ENCODE data around the gene SESN1. TPM values are rescaled to one million over a fixed set of nuclear protein-coding genes. Genes with fewer than 3 reads are reported as not detected.

SESN1 gene
- total RNA-seq, 1 donor from 2014 or later = 29.6 TPM

DNA sequence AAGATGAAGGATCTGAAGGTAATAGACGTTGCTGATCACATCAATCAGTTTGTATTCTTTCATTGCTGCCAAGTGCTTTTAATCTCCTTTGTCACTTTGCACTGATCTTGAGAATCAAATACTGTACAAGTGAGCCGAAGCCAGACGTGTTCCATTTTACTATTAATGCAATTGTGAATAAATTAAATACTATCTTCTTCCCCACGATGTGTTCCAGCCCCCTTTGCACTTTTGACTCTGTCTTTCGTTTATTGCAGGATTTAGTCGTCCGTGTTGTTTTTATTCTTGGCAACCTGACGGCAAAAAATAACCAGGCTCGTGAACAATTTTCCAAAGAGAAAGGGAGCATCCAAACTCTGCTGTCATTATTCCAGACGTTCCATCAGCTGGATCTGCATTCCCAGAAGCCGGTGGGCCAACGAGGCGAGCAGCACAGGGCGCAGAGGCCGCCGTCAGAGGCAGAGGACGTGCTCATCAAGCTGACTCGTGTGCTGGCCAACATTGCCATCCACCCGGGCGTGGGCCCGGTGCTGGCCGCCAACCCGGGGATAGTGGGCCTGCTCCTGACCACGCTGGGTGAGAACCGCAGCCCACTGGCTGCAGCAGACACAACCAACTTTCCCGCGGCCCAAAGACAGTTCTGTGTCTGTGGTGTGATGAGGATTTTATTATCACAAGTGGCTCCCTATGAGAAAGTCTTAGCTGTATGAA lies 141.7 kb downstream of the SESN1 start:
- intact Hi-C loops (cut with DNase I) = no loop called here
- no peak for DNase-seq (ENCODE audit: low spot score)

DNA sequence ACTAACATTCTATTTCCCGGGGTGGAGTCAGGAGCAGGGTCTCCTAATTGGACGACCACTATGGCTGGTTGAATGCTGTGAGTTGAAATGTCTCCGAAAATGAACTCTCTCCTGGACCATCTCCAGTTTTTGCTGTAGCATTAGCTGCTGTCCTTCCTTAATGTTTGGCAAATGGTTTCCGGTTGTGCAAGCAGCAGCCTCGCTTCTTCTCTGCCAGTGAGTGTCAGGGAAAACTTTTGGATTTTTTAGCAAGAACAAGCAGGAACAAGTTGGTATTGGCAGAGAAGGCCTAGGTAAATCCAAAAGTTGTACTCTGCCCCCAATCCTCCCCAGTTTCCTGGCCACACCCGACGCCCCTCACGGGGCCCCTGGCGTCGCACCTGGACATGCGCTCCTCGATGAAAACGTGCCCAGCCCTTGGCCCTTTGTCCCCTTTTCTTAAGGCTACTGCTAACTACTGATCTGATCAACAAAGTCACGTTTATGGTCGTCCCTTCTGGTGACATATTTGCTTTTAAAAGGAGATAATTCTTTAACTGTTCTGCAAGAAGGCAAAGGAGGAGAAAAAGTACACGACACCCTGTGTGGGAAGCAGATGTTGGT lies 143.2 kb downstream of the SESN1 start:
- intact Hi-C loops (cut with DNase I) = no loop called here
- DNase-seq (ENCODE audit: low spot score) = no peak

- intact Hi-C loops (cut with DNase I) = loop anchor here (5.0 to 10.0 kb wide), 5 partner anchors 51 to 437 kb away; partner anchors contain the start of genes ARMC2 and CD164
- no peak for DNase-seq (ENCODE audit: low spot score)
These were observed 146.4 kb downstream of the SESN1 start for GRCh38 chr6:108948181-108948661.

DNA sequence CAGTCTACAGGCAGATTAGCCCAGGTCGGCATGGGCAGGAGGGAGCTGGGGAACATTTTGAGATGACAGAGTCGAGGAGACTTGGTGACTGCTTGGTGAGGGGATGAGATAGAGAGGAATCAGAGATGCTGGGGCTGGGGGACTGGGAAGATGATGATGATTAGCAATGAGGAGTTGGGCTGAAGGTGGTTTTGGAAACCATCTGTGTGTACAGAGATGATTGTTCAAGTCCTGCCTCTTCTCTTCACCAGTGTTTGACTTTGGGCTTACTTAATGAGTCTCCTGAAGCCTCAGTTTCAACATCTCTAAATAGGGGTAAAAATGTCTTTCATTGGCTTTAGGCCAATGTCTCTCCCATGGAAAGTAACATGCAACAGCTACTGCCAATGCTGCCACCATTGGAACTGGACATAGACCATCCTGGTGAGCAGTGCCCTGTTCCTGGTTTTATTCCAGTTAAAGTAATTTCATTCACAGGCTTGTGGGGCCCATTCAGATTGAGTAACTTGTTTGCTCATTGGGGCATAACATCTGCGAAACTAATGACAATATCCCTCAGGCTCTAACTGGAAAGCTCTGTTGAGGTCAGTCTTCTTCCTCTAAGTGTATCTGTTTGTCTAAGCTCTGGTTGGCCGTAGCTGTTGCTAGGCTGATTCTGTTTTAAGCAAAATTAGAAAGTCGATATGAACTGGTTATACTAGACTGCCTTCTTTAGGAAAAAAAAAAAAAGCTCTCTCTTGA lies 147.4 kb downstream of the SESN1 start:
- intact Hi-C loops (cut with DNase I) = loop anchor here (2.0 to 10.0 kb wide), 8 partner anchors 20 to 438 kb away; partner anchors contain the start of genes ARMC2 and CD164
- DNase-seq (ENCODE audit: low spot score) = no peak

- no peak for DNase-seq (ENCODE audit: low spot score)
- intact Hi-C loops (cut with DNase I) = loop anchor here (2.0 to 10.0 kb wide), 8 partner anchors 20 to 438 kb away; partner anchors contain the start of genes ARMC2 and CD164
These were observed 148.0 kb downstream of the SESN1 start for GRCh38 chr6:108946695-108947094.

GRCh38 chr6:108945681-108946159 lies 148.9 kb downstream of the SESN1 start:
- DNase-seq (ENCODE audit: low spot score) = peak; percentile 94
- intact Hi-C loops (cut with DNase I) = loop anchor here (2.0 to 10.0 kb wide), 8 partner anchors 21 to 439 kb away; partner anchors contain the start of genes ARMC2 and CD164

DNA sequence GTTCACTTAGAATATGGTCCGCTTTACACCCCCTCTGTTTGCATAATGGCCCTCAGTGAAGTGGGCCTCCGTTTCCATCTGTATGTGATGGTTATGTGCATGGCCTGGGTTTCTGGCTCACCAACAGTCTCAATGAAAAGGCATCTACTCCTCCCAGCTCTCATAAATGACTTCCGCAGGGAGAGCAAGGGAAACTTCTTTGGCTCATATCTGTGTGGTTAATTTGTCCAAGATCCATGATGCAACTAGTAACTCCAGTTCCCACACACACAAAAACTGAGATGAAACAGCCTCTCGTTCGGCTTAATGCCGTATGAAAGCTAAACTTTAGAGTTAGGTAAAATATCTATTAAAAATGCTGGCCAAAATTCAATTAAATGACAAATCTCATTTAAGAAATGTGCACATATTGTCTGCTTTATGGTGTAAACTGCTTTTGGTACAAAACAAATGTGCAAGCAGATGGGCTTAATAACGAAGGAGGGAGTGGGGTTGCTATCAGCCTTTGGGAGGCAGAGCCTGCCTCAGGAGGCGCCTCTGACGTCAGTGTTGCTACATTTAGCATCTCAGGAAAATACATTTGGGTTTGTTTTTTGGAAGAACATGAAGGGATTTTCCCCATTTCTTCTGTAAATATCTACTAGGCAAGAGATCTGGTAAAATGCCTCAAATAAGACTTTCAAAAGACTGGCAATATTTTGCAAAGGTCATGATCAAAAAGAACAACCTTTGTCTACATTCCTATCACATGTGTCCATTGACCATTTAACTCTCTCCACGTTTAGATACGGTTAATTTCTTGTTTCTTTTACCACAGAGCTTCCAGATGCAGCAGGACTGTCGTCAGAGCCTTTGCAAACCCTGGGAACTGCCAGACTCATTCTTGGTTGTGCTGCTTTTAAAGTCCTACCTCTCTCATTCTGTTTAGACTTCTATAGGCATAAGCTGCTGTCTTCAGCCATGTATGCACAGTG lies 149.7 kb downstream of the SESN1 start:
- no peak for DNase-seq (ENCODE audit: low spot score)
- intact Hi-C loops (cut with DNase I) = loop anchor here (5.0 to 10.0 kb wide), 6 partner anchors 48 to 440 kb away; partner anchors contain the start of genes ARMC2 and CD164

GRCh38 chr6:108944071-108944470 lies 150.6 kb downstream of the SESN1 start:
- no peak for DNase-seq (ENCODE audit: low spot score)
- intact Hi-C loops (cut with DNase I) = loop anchor here (5.0 to 10.0 kb wide), 2 partner anchors 387 to 441 kb away; partner anchors contain the start of gene CD164

DNA sequence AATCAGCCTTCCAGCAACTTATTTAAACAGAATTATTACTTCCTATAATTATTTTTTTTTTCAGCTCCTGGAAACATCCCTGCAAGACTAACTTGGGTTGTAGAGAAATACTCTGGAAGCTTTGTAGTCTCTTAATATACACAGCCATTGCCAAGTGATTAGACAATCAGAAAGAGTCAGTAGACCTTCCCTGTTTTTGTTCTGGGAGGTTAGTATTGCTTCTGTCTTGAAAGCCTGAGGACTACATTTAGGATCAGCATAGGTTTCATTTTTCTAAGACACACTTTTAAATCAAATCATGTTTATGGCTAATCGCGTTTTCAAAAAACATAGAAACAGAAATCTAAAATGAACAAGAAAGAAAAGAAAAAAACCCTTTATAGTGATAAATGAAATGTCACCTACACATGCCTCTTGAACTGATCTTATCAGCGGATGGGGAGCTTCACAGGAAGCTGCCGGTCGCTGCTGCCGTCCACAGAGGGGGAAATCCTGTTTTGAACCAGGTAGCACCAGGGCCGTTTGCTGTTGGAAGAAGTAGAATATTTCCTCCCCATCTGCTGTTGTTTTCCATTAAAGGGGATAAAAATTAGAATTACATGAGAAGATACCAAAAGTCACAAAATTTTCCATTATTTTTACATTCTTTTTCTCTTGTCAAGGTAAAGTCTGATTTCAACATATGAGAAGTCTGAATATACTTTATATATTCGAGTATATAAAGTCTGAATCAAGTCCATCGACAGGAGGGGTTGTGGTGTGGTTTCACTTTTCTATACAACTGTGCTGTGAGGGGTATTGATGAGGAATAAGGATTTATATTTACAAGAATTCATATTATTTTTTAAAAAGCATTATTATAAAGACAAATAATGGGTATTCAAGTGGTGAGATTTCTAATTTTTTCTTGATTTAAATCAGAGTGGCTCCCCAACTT lies 151.8 kb downstream of the SESN1 start:
- no peak for DNase-seq (ENCODE audit: low spot score)
- intact Hi-C loops (cut with DNase I) = loop anchor here (5.0 to 10.0 kb wide), 2 partner anchors 386 to 442 kb away; partner anchors contain the start of gene CD164

DNA sequence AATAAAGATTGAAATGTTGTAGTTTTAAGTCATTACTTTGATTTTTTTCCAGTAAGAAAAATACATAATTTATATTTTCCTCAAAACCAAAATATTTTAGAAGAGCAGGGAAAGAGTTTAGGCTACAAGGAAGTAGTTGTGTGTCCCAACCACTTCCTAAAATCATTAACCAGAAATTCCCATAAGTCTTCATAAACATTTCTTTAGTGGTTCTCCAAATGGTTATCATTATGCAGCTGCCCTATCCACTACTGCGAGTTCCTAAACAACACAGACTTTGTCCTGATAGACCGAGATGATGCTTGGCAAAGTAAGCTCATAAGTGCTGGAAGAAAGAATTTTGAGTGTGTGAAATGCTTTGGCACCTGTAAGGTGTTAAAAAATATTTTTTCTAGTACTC lies 152.8 kb downstream of the SESN1 start:
- intact Hi-C loops (cut with DNase I) = loop anchor here (5.0 to 10.0 kb wide), 2 partner anchors 385 to 443 kb away; partner anchors contain the start of gene CD164
- DNase-seq (ENCODE audit: low spot score) = no peak

- no peak for DNase-seq (ENCODE audit: low spot score)
- intact Hi-C loops (cut with DNase I) = loop anchor here (5.0 to 10.0 kb wide), 2 partner anchors 384 to 444 kb away; partner anchors contain the start of gene CD164
These were observed 153.4 kb downstream of the SESN1 start for GRCh38 chr6:108941281-108941680.

- DNase-seq (ENCODE audit: low spot score) = no peak
- intact Hi-C loops (cut with DNase I) = loop anchor here (5.0 to 10.0 kb wide), 2 partner anchors 383 to 444 kb away; partner anchors contain the start of gene CD164
These were observed 153.9 kb downstream of the SESN1 start for GRCh38 chr6:108940741-108941140.

- intact Hi-C loops (cut with DNase I) = no loop called here
These were observed 157.5 kb downstream of the SESN1 start for GRCh38 chr6:108937170-108937569.

More at GRCh38 chr6:108937170-108937569, 157.5 kb downstream of the SESN1 start:
- DNase-seq (ENCODE audit: low spot score) = no peak
